Activated gamma-delta T cell treated with Interleukin-2 at 50 U/mL for 16 hours (primary cell): Measurements from ENCODE around the gene ABHD17A.
A peak's percentile ranks its signal among the peaks of the same experiment; 100 is the strongest.

Source experiments
- DNase-seq: peaks from one replicate; pipeline ENCODE4 v3.0.0-alpha.2; 2020

Gene ABHD17A

GRCh38 chr19:1850809-1851653, 34.3 kb downstream of the ABHD17A start:
- no peak for DNase-seq

GRCh38 chr19:1849886-1850398, 35.4 kb downstream of the ABHD17A start:
- no peak for DNase-seq

GRCh38 chr19:1849132-1849474, 36.2 kb downstream of the ABHD17A start:
- DNase-seq = no peak

GRCh38 chr19:1848399-1849131, 36.7 kb downstream of the ABHD17A start, which contains the start of gene REXO1:
REXO1 (minus strand) TSS chr19:1848483; CDS start chr19:1848358, 125 bp downstream.
- DNase-seq = peak; percentile 99

- no peak for DNase-seq
Observed at GRCh38 chr19:1847684-1848398, 37.5 kb downstream of the ABHD17A start.

GRCh38 chr19:1847348-1847683, 38.0 kb downstream of the ABHD17A start:
- no peak for DNase-seq

GRCh38 chr19:1846517-1847204, 38.6 kb downstream of the ABHD17A start:
- no peak for DNase-seq

- no peak for DNase-seq
Observed at GRCh38 chr19:1845642-1846041, 39.7 kb downstream of the ABHD17A start.

- no peak for DNase-seq
Observed at GRCh38 chr19:1845125-1845515, 40.2 kb downstream of the ABHD17A start.

- no peak for DNase-seq
Observed at GRCh38 chr19:1844513-1845124, 40.7 kb downstream of the ABHD17A start.

GRCh38 chr19:1843646-1844394, 41.5 kb downstream of the ABHD17A start:
- DNase-seq = no peak

- no peak for DNase-seq
Observed at GRCh38 chr19:1843116-1843515, 42.2 kb downstream of the ABHD17A start.

GRCh38 chr19:1841209-1841924, 43.9 kb downstream of the ABHD17A start:
- no peak for DNase-seq

GRCh38 chr19:1840541-1841115, 44.7 kb downstream of the ABHD17A start:
- no peak for DNase-seq

GRCh38 chr19:1839658-1840540, 45.4 kb downstream of the ABHD17A start:
- no peak for DNase-seq

- peak; percentile 52 for DNase-seq
Observed at GRCh38 chr19:1837625-1838105, 47.6 kb downstream of the ABHD17A start.

- DNase-seq = no peak
Observed at GRCh38 chr19:1837222-1837565, 48.1 kb downstream of the ABHD17A start.

- DNase-seq = no peak
Observed at GRCh38 chr19:1836458-1837221, 48.7 kb downstream of the ABHD17A start.

GRCh38 chr19:1833540-1833939, 51.8 kb downstream of the ABHD17A start:
- DNase-seq = no peak
